ENCODE measurements around the gene TBX2. TPM values are rescaled to one million over a fixed set of nuclear protein-coding genes. Genes with fewer than 3 reads are reported as not detected.

TBX2 gene
- total and polyA plus RNA-seq, 2 of the 4 experiments (the other 2 are of a cell fraction), result 20.1 to 64.1 TPM

DNA sequence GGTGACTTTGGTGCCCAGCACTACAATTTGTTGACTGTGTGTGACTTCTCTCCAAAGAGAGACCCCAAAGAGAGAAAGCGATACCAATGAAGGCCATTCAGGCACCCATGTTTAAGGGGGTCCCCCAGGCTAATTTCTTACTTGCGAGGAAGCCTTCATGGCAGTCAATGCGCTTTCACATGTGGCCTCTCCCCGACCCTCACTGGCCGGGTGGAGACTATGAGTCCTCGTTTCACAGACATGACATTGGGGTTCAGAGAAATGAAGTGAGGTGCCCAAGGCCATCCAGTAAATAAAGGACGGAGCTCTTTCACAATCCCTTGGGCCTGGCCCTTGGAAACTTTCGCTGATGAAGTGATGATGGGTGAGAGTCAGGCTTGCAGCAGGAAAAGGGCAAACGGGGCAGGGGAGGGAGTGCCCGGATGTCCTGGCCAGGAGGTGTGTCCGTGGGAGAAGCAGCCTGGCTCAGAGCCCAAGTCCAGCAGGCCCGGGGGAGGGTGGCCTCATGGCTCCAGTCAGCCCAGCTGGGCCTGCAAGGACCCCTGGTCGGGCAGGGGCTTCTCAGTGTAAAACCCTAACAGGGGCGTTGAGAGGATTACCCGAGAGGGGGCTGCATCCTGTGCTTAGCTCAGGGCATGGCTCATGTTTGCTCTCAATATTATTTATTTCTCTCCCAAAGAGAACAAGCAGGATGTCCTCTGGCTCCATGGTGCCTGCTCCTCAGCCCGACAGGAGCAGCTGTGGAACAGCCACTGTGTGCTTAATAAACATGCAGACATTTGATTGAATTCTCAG lies 14.7 kb downstream of the TBX2 start:
- Histone ChIP-seq H2BK5ac (ENCODE audit: low read depth, low read length, poor library complexity, severe bottlenecking) (no peak overlapping the region), H3K27ac (ENCODE audit: insufficient read depth, low read length) (no peak overlapping the region), H4K91ac (ENCODE audit: insufficient read depth, low read depth, low read length) (peak overlapping the region; percentile 6; the same call in 1 of the 2 replicates), H3K18ac (ENCODE audit: low read depth, low read length) (no peak overlapping the region), H3K79me1 (ENCODE audit: low read depth in 1 of 2, low read length in 2 of 2) (peaks cover 9 to 46% of the 10 kb centered on the region in 2 experiments; a peak in 3 of 4 replicates), H3K4ac (ENCODE audit: low read depth, low read length) (peak overlapping the region; percentile 1; the same call in 1 of the 2 replicates), H3K9me3 (ENCODE audit: control insufficient read depth, insufficient read depth, low read length) (no peaks in the 10 kb centered on the region), H3K23ac (ENCODE audit: low read depth, low read length) (0 out of 2 replicates have a peak overlapping the region, but pooled peaks have one; percentile 11), H3K4me2 (ENCODE audit: low read depth, low read length) (peak overlapping the region; percentile 30; the same call in 1 of the 2 replicates), H3K36me3 (ENCODE audit: control insufficient read depth, insufficient read depth, low read length) (peaks cover under 1% of the 10 kb centered on the region; the same call in 1 of the 2 replicates), H2AK5ac (ENCODE audit: low read depth, low read length) (peak overlapping the region; percentile 43; the same call in 1 of the 2 replicates), H2BK15ac (ENCODE audit: low read depth, low read length) (no peak overlapping the region), H3K27me3 (ENCODE audit: control insufficient read depth, insufficient read depth, low read length) (no peaks in the 10 kb centered on the region), H2AK9ac (replicated peaks; ENCODE audit: low read depth, low read length, poor library complexity) (peak overlapping the region; percentile 3), H4K20me1 (ENCODE audit: insufficient read depth, low read length) (peaks cover 9% of the 10 kb centered on the region; the same call in 1 of the 2 replicates), H2BK120ac (ENCODE audit: low read depth, low read length) (0 out of 2 replicates have a peak overlapping the region, but pooled peaks have one; percentile 20), H4K8ac (ENCODE audit: low read depth in 2 of 2, low read length in 2 of 2) (peak overlapping the region in 1 of 2 experiments; percentile 46; a peak in 1 of 4 replicates), H2BK20ac (ENCODE audit: low read depth, low read length) (no peak overlapping the region), H4K5ac (ENCODE audit: low read depth, low read length) (no peak overlapping the region), H3K9me1 (ENCODE audit: insufficient read depth, low read length) (no peaks in the 10 kb centered on the region; the same call in 1 of the 2 replicates), H2AFZ (replicated peaks; ENCODE audit: low read length, poor library complexity) (peak overlapping the region; percentile 54), H3K14ac (replicated peaks; ENCODE audit: low read depth, low read length) (no peak overlapping the region), H3K9ac (ENCODE audit: low read depth, low read length) (no peak overlapping the region), H3K56ac (ENCODE audit: extremely low read depth, insufficient read depth, low read length) (no peak overlapping the region), H3K4me3 (ENCODE audit: insufficient read depth, low read depth, low read length) (no peak overlapping the region), H3K4me1 (ENCODE audit: control insufficient read depth, insufficient read depth, low read length) (peaks cover 26% of the 10 kb centered on the region)
- CTCF ChIA-PET, result interaction anchor here (0.7 to 1.7 kb wide), 2 partner anchors 136 to 160 kb away, joined by 3 to 4 read pairs; no protein-coding TSS in a partner anchor
- ATAC-seq (ENCODE audit: low read depth) (no peak), DNase-seq (no peak)
- POLR2A ChIA-PET (ENCODE audit: unreplicated experiment), result interaction anchor here (0.6 kb wide), 1 partner anchor 166 kb away, joined by 14 read pairs; no protein-coding TSS in a partner anchor
- dilution Hi-C loops (cut with HindIII; ENCODE audit: low sequenced_read_pairs, unreplicated experiment), result no loop called here
- no TSS peak for BruUV-seq (replicated peaks)
- 0 out of 2 replicates have a peak, but pooled peaks have one; percentile 43 for TF ChIP-seq CEBPB (IDR thresholded peaks at IDR 0.05; ENCODE audit: low read depth, low read length)
- no peak for TF ChIP-seq BHLHE40 (IDR thresholded peaks at IDR 0.05; ENCODE audit: low read depth, low read length)
- 39% methylated on average over 6 of the region's 16 CpGs; no CpG with 5 or more reads in 1 of the 2 experiments for WGBS, 2 experiments (ENCODE audit: extremely low coverage in 2 of 2, insufficient read length in 1 of 2)
- intact Hi-C loops (cut with micrococcal nuclease), result loop anchor here (5.0 kb wide), 1 partner anchor 653 kb away; the partner anchor contains the start of gene MED13
- in situ Hi-C loops (cut with MboI; ENCODE audit: low sequenced_read_pairs), result no loop called here
